ENCODE data around the gene MMP26.

The MMP26 gene

GRCh38 chr11:4727171-4727570 lies 22.6 kb downstream of the MMP26 start:
- no peak for DNase-seq

DNA sequence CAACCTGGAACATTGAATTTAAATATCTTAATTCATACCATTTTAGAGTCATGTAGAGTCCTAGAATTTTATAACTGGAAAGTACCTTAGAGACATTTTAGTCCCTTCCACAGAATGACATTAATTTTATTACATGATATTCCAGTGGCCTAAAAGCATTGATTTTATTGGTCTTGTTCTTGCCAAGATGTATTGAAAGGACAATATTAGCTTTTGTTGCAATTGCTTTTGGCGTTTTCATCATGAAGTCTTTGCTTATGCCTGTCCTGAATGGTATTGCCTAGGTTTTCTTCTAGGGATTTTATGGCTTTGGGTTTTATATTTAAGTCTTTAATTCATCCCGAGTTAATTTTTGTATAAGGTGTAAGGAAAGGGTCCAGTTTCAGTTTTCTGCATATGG lies 36.2 kb downstream of the MMP26 start:
- no peak for DNase-seq

GRCh38 chr11:4748438-4748837 lies 43.9 kb downstream of the MMP26 start:
- DNase-seq, result no peak

GRCh38 chr11:4751201-4751600 lies 46.6 kb downstream of the MMP26 start:
- DNase-seq, result no peak
